GM21717 (cell line): ENCODE measurements around the gene PNISR.

Experiments
- ATAC-seq: cut with Tn5 transposase; IDR thresholded peaks from one replicate; pipeline ENCODE4 v1.9.1; 2021; ENCODE audit warnings: mild to moderate bottlenecking, moderate library complexity; ENCODE audit not compliant: unreplicated experiment

PNISR gene

GRCh38 chr6:99348288-99349170 is 76.6 kb downstream of the PNISR start:
- ATAC-seq, result no peak
